IPS-NIHi7 (cell line): ENCODE data around the gene LBP.
"Not testable (repeated sequence)": the region's sequence is repeated elsewhere in the genome, so short reads cannot be mapped to it uniquely, and the experiment has no call there.

Source experiments
- DNase-seq: peaks from one replicate; pipeline ENCODE4 v3.0.0; 2012; ENCODE audit warnings: mixed read lengths; ENCODE audit errors: extremely low spot score

Gene LBP

DNA sequence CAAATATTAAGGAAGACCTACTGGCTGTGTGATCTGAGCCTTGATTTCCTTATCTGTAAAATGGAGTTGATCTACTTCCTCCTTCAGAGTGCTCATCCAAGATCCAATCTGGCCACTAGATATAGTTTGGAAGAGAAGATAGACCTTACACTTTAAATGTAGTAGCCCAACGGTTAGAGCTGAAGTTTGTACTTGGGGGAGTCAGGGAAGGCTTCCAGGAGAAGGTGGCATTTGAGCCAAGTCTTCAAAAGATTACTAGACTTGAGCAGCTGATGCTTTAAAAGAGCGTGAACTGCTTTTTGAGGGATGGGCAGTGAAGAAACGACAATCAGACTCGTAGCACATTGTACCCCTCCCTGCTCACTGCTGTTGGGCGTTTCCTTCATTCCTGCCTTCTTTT is 3.6 kb downstream of the LBP start:
- DNase-seq = no peak

DNA sequence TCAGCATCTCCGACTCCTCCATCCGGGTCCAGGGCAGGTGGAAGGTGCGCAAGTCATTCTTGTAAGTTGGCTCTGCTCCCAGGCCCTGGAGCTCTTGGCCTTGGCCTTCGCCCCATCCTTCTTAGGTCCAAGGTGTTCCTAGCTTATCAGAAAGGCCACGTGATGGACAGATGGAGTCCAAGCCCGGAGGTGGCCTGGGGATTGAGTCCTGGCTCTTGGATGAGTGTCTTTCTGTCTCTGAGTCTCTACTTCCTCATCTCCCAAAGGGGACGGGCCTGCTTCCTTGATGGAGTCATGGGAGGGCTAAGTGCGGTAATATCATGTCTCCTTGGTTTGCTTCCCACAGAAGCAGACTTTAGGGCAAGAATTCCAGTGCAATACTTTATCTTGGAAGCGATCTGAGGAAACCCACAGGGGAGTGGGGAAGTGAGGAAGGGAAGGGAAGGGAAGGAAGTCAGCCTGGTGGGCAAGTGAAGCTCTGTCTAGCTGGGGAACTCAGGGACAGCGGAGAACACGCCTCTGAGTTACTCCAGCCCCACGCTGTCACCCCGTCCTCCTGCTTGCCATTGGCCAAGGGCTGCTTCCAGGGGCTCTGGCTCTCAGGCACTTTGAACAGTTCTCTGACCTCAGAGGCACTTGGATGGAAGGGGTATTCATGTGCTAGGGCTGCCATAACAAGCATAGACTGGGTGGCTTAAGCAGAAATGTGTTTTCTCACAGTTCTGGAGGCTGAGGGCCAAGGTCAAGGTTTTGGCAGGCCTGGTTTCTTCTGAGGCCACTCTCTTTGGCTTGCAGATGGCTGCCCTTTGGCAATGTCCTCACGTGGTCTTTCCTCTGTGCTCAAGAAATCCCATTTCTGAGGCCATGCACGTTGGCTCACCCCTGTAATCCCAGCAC is 4.8 kb downstream of the LBP start:
- DNase-seq = no peak

DNA sequence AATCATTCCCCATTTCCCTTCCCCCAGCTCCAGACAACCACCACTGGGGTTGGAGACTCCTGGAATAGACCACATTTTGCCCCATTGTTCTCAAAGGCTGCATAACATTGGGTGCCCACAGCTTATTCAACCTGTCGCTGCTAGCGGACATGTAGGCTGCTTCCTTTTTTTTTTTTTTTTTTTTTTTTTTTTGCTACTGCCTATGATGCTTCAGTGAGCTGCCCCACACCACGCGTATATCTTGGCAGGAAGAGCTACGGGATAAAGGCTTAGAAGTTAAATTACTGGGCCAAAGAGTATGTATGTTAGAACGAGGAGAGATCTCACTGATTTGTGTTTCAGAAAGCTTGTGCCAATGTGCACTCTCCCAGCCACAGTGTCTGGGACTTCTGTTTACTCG is 7.0 kb downstream of the LBP start:
- DNase-seq = no peak

DNA sequence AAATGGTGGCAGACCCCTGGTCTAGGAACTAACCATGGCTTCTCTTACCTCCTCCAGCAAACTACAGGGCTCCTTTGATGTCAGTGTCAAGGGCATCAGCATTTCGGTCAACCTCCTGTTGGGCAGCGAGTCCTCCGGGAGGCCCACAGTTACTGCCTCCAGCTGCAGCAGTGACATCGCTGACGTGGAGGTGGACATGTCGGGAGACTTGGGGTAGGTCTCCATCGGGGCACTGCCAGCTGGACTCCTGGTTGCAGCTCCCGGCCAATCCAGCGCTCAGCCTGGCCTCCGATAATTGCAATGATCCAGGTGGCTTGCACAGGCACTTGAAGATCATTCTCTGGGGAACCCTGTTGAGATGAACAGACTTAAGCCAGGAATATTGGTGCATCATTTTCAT is 7.9 kb downstream of the LBP start:
- no peak for DNase-seq

DNA sequence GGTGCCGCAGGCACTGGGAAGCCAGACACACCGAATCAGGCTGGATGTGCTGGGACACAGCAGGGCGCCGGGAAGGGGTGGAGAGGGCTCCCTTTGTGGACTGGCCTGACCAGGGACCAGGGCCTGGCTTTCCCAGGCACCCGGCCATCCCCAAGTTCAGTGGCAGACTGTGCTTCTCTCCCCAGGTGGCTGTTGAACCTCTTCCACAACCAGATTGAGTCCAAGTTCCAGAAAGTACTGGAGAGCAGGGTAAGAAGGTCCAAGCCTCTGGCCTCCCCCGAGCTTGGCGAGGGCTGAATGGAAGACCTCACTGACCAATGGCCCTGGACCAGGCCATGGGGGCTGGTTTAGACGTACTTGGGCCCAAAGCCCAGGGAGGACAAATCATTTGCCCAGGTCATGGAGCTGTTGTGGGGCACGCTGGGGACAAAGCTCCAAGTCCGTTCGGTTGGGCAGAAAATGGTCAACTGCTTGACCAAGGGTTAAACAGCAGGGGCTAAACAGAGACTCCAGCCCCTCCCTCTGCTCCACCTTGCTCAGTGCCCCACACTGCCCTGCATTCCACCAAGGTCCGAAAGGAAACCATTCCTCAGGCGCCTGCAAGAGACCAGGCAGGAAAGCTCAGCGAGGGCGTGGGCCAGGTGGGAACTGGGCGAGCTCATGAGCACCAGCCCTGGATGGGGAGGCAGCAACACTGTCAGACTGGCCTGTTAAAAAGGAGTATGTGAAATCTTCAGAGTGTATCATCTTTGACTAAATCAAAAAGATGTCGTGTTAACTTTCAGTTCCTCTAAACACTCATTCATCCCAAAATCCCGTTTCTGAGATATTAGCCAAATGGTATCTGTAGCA is 9.1 kb downstream of the LBP start:
- no peak for DNase-seq

DNA sequence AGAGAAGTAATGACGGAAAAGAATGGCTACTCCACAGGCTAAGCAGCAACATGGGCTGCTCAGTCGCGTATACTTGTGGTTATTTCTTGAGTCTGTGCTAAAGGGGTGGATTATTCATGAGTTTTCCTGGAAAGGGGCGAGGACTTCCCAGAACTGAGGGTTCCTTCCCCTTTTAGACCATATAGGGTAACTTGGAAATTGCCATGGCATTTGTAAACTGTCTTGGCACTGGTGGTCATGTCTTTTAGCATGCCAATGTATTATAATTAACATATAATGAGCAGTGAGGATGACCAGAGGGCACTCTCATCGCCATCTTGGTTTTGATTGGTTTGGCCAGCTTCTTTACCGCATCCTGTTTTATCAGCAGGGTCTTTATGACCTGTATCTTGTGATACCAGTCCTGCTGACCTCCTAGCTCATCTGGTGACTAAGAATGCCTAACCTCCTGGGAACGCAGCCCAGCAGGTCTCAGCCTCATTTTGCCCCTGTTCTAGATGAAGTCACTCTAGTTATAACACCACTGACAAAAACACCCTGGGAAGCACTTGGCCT is 11.4 kb downstream of the LBP start:
- no peak for DNase-seq

DNA sequence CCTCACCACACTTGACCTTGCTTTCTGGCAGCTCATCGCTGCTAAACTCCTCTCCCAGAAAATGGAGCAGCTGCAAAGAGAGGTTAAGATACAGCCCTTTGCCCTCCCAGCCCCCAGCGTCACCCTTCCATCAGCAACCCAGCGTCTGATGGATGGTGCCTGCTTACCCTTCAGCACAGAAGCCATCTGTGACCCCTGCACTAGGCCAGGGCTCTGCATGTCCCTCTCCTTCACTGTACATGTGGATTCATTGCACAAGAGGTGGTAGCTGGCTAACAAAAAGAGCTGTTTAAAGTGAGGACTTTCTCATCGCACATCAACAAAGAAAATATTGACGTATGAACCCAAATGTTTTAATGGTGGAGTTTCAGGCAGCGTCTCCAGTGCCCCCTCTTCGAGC is 12.3 kb downstream of the LBP start:
- DNase-seq = no peak

DNA sequence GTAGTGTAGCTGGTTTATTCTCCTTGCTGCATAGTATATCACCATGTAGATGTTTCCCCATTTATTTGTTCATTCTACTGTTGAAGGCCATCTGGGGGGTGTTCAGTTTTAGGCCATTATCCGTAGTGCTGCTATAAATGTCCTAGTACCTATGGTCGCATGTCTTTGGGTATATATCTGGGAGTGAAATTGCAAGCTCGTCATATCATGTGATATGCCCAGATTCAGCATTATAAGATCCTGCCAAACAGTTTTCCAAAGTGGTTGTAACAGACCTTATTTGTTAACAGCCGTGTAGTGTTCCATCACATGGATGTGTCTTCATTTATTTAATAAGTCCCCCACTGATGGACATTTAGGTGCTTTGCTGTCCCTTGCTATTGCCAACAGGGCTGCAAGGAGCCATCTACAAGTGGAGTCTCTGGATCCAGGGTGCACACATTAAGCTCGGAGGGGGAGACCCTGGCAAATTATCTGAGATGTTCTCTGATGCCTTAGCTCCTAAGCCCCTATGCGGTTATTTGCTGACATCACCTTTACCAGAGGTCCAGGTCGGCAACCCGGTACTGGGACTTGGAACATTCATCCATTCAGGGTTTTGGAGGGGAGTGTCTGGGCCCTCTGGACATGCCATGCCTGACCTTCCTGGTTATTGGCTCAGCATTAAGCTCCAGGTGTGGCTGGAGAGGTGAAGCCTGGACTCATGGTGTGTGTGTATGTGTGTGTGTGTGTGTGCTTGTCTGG is 16.9 kb downstream of the LBP start:
- no peak for DNase-seq

DNA sequence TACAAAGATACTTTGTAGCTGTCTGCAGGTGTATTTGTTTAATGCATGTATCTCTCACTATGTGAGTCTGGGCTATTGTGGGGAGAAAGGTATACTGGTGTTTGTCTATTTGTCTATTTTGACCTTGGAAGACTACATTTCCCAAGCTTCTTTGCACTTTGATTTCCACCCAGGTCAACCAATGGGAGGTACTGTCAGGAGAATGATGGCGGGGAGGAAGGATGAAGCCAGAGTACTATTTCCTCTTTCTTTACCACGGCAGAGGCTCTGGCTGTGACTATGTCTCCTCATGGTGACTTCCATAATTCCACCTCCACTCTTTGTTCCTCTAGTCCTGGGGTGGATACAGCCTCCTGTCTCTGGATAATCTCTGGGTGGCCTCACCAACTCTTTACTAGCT is 23.1 kb downstream of the LBP start:
- DNase-seq = peak; percentile 67

DNA sequence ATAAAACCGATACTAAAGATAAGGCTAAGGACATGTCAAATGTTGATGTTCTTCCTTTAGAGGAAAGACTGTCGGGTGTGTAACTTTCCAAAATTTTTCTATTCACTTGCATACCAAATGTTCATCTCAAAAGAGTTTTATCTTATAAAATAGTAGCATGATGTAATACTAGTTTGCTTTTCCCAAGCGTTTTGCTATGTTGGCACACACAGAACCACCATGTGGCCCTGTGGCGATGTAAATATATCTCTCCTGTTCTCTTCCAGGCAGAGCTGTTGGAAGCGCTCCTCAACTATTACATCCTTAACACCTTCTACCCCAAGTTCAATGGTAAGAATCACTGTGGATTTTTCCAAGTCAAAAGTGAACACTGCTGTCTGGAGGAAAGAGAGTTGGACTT is 26.5 kb downstream of the LBP start:
- DNase-seq = no peak

DNA sequence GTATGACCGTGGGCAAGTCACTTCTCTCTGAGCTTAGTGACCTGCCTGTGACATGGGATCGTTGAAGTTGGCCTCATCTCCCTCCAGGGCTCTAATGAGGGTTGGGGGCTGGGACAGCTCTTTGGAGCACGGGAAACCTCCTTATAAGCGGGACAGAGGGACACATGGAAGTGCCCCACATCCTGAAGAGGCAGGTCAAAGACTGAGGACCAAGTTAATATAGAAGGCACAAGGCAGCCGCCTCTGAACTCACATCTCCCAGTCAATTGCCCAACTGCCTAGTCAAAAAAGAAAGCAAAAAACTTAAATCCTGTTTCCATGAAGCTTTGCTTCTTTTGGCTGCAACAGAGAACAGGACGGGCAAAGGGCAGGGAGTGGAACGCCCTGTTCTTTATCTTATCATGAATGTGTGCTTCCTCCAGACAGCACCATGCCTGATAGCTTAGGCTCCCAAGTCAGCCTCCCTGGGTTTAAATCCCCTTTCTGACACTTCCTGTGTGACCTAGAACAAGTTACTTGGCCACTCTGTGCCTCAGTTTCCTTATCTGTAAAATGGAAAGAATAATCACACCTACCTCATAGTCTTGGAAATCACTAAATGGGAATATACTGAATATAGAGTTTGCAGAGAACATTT is 27.1 kb downstream of the LBP start:
- no peak for DNase-seq

DNA sequence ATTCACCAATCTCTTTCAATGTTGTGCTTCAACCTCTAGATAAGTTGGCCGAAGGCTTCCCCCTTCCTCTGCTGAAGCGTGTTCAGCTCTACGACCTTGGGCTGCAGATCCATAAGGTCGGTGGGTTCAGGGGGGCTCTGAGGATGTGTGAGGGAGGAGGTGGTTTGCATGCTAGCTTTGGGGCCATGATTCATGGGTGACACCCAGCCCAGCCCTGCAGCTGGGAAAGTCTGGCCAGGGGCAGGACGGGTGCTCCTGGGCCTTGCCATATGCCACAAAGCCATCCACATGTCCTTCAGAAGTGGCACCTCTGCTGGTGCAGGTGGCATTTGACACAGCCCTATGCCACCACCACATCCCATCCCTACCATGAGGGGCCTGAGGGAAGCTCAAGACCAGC is 27.6 kb downstream of the LBP start:
- DNase-seq = no peak

DNA sequence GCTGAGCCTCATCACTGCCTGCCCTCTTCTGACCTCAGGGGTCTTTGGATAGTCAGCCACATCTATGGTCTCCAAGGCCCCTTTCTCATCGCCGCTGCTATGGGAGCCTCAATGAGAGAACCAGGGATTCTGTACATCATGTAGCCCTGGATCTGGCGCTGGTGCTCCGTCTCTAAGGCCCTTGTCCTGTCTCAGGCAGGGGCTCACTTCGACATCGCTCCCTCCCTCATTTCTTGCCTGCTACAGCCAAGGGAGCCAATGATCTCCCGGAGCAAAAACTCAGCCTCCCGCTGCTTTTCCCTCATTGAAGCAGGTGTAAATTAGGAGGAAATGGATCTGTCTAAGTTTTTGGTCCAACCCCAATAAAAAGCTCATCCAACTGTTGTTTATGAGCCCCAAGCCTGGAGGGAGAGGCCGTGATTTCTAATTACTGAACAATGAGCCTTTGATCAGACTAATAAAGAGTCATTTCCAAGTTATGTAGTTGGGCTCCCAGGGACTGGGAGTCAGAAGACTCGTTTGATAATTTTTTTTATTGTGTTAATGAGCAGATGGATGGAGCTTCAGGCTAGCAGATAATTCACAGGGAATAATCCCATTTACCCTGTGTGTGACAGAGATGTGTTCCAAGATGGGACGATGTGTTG is 30.9 kb downstream of the LBP start:
- no peak for DNase-seq

DNA sequence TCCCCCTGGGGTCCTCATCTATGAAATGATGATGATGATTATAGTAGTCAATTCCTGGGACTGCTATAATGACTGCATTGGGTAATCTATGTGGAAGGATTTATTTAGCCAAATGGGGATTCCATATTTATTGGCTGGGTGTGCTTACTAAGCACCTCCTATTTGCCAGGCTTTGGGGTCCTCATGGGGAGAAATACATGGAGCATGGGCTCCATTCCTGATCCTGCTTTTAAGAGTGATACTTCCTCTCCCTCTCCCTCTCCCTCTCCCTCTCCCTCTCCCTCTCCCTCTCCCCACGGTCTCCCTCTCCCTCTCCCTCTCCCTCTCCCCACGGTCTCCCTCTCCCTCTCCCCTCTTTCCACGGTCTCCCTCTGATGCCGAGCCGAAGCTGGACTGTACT is 31.6 kb downstream of the LBP start:
- not testable (repeated sequence) for DNase-seq

DNA sequence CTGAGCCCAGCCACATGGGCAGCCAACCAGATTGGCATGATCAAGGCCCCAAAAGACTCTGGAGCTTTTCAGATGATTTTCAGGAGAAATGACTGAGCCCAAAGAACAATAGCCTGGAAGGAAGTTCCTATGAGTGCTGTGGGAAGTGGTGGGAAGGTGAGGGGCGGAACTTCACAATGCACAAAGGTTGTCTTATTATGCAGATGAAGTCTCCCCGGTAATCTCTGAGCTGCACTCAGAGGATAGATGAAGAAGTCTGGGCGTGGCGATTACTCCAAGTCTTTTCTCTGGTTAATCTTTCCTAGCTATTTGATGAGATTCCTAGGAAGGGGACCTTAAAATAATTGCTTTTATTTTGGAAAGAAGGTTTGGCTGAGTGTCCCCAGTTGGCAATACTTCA is 36.9 kb downstream of the LBP start:
- no peak for DNase-seq

DNA sequence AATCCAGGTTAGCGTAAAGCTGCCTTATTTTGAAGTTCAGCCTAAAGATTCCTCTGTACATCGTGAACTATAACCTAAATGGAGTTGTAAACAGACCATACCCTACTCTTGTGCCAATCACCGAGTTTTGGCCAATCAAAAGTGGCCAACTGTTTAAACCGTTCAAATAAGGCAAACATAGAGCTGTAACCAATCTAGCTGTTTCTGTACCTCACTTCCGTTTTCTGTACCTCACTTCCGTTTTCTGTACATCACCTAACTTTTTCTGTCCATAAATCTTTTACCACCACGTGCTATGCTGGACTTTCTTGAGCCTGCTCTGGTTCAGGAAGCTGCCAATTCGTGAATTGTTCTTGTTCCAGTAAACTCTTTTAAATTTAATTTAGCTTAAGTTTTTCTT is 39.7 kb downstream of the LBP start:
- DNase-seq = no peak

DNA sequence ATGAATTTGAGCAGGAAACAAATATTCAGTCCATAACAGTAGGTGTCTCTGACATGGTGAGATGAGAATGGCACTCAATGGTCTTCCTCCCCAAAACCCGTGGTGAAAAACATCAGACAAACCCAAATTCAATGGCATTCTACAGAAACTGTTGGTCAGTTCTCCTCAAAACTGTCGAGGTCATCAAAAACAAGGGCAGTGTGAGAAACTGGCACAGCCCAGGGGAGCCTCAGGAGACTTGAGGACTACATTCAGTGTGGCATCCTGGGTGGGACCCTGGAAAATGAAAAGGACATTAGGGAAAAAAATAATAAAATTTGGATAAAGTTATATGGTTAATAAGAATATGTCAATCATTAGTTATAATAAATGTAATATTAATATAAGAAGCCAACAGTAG is 40.6 kb downstream of the LBP start:
- no peak for DNase-seq

DNA sequence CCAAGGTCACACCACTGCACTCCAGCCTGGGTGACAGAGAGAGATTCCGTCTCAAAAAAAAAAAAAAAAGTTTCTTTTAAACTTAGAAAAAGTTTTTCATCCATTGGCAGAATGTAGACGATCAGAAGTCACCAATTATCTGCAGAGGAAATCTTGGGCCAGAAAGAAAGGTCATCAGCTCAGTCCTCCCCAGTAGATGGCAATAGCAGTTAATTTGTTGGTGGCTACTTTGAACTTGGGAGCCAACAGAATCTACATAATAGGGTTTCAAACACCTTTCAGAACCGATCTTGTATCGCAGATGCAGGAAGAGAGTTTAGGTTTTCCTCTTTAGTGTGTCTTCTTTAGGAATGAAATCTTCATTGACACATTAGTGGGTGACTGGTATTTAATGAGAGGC is 41.7 kb downstream of the LBP start:
- peak; percentile 41 for DNase-seq

DNA sequence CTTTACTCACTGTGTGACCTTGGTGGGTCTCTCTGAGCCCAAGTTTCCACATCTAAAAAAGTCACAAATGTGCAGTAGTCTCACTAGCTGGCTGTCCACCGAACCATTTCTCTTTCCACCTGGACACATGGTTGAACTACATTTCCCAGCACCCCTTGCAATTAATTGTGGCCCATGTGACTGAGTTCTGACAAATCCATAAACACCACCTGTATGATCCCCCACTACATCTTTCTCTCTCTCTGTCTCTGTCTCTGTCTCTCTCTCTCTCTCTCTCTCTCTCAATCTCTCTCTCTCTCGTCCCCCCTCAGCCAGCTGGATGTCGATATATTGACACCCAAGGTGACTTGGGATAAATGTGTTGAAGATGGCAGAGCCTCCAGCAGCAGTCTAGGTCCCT is 46.1 kb downstream of the LBP start:
- no peak for DNase-seq

DNA sequence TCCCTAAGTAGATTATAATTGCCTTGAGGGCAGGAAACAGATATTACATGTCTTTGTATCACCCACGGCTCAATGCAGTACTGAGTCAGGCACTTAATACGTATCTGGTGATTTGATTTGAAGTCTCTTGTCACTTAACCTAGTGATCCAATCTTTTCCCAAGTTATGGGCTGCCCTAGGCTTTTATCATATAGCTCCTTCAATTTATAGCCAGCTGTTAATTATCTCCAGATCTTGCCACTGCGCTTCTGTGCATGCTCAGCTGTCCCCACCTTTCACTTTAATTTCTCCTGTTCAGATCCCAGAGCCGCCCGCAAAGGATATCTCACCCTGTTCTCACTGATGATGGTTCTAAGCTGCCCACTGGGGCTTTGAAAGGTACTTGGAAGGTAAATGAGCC is 47.0 kb downstream of the LBP start:
- no peak for DNase-seq

DNA sequence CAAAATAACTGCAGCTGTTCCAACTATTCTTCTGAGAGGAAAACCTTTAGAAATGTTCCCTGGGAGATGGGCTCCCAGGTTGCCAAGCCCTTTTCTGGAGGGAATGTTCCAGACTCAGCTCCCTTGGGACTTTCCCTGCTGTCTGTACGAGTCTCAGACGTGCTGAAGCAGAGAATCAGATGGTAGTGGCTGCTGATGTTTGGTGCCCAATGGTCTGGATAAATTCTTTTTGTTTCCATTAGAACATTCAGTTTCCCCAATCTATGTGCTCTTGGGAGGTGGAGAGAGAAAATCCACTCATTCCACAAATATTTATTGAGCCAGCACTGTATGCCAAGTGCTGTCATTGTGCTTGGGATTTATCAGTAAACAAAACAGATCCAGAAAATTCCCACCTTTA is 48.9 kb downstream of the LBP start:
- DNase-seq = no peak
